ENCODE data around the gene CD33.
A peak's percentile ranks its signal among the peaks of the same experiment; 100 is the strongest.

Gene CD33

GRCh38 chr19:51259348-51260245 lies 34.7 kb downstream of the CD33 start:
- DNase-seq = peak; percentile 25

- DNase-seq = no peak
Observed at GRCh38 chr19:51263808-51264207, 38.9 kb downstream of the CD33 start.

- peak; percentile 5 for DNase-seq
Observed at GRCh38 chr19:51271067-51271466, 46.2 kb downstream of the CD33 start.

GRCh38 chr19:51272183-51272810 lies 47.4 kb downstream of the CD33 start:
- no peak for DNase-seq

- DNase-seq = no peak
Observed at GRCh38 chr19:51274049-51274770, 49.3 kb downstream of the CD33 start.

GRCh38 chr19:51277112-51277511 lies 52.2 kb downstream of the CD33 start:
- no peak for DNase-seq

- DNase-seq = no peak
Observed at GRCh38 chr19:51282335-51282734, 57.5 kb downstream of the CD33 start.

GRCh38 chr19:51285682-51286081 lies 60.8 kb downstream of the CD33 start:
- DNase-seq = no peak

All from CD4-positive, alpha-beta T cell treated with Interleukin-21 for 1 hour (primary cell).